Body of pancreas (tissue), 4 donors: ENCODE measurements around the gene SLX4IP. TPM values are rescaled to one million over a fixed set of nuclear protein-coding genes. Genes with fewer than 3 reads are reported as not detected.
A peak's percentile ranks its signal among the peaks of the same experiment; 100 is the strongest.

Experiments used
- ATAC-seq: fragments of 150-250 bp; one replicate; pipeline ENCODE4 v1.9.1; 2016
- DNase-seq, 4 donors: peaks; one replicate each; pipeline ENCODE4 v3.0.0-alpha.2; 2019
- H3K27ac ChIP-seq, 4 donors: fragments of 200-600 bp; sonication (generic); 1 replicate in 3 of 4; 2 replicates in 1 of 4; pipeline versions ENCODE4 v1.5.1 to v1.6.1; 2016 to 2019; ENCODE audit warnings: mild to moderate bottlenecking in 1 of 4, mixed read lengths in 1 of 4, moderate library complexity in 1 of 4
- H3K27me3 ChIP-seq, 2 donors: fragments of 200-600 bp; sonication (generic); one replicate each; pipeline ENCODE4 v1.6.0; 2016; ENCODE audit warnings: mild to moderate bottlenecking in 1 of 2
- H3K36me3 ChIP-seq, 2 donors: fragments of 200-600 bp; sonication (generic); replicated peaks in 1 of 2; 2 replicates each; pipeline ENCODE4 v1.5.1; 2016; ENCODE audit warnings: low read depth in 2 of 2; ENCODE audit not compliant: insufficient read depth in 1 of 2
- H3K4me1 ChIP-seq: fragments of 200-600 bp; sonication (generic); one replicate; pipeline ENCODE4 v1.6.0; 2016
- H3K4me3 ChIP-seq, 2 donors: fragments of 200-600 bp; sonication (generic); 1 replicate in 1 of 2; 2 replicates in 1 of 2; pipeline ENCODE4 v1.5.1; 2016 to 2019
- H3K9me3 ChIP-seq, 3 donors: fragments of 200-600 bp; sonication (generic); 1 replicate in 2 of 3; 2 replicates in 1 of 3; pipeline ENCODE4 v1.5.1; 2016
- POLR2A ChIP-seq, 3 donors: fragments of 450-650 bp; IDR thresholded peaks; one replicate each; pipeline ENCODE4 v1.6.1; 2016; ENCODE audit warnings: antibody characterized with exemption in 3 of 3, mild to moderate bottlenecking in 2 of 3
- WGBS, 2 donors: methylation state at CpG; one replicate each; pipeline ENCODE4 v1.1.5; 2017; 5-methylcytosine and 5-hydroxymethylcytosine counted together
- intact Hi-C: fragments of 100-400 bp; cut with DNase I; formaldehyde crosslinking; loops from one replicate; pipeline ENCODE4 v1.15.1; 2023
- total RNA-seq, 2 donors: library from RNA; depleted of rRNA; stranded (reverse); fragments of >200 nt; gene quantifications; one replicate each; pipeline ENCODE4 v1.1.0, GENCODE V29; 2016
- TF ChIP-seq, protein P1 (sequence below), 7 experiments: fragments of 450-650 bp in 4 of 7; fragments of 200-600 bp in 3 of 7; sonication (generic) in 3 of 7; IDR thresholded peaks; one replicate each; pipeline ENCODE4 v1.5.1; 2016 to 2019; ENCODE audit warnings: antibody characterized with exemption in 7 of 7

The SLX4IP gene
- total RNA-seq, 2 donors from 2014 or later: 4.3 to 4.7 TPM

DNA sequence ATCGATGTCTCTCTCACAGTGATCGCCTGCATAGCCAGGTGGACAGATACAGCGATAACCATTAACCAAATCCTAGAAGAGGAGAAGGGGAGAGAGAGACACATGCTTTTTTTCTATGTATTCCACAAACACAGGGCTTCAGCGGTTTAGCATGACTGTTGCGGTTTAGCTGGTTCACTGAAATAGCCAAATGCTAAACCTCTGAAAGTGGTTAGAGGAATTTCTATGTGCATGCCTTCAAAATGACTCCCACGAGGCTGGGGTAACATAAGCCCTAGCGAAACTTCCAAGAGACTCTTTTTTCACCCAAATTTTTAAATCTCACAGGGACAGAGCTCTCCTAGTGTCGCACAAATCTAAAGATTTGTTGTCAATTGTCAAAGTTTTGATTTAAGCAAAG lies 213.5 kb downstream of the SLX4IP start:
- DNase-seq (no peak), ATAC-seq (no peak)
- H3K36me3 ChIP-seq: peaks cover 15 to 61% of the 10 kb centered on the region in 2 donors
- H3K27ac ChIP-seq: no peak overlapping the region
- intact Hi-C loops: no loop called here
- TF ChIP-seq POLR2A (IDR thresholded peaks at IDR 0.05): no peak
- TF ChIP-seq, protein P1, sequence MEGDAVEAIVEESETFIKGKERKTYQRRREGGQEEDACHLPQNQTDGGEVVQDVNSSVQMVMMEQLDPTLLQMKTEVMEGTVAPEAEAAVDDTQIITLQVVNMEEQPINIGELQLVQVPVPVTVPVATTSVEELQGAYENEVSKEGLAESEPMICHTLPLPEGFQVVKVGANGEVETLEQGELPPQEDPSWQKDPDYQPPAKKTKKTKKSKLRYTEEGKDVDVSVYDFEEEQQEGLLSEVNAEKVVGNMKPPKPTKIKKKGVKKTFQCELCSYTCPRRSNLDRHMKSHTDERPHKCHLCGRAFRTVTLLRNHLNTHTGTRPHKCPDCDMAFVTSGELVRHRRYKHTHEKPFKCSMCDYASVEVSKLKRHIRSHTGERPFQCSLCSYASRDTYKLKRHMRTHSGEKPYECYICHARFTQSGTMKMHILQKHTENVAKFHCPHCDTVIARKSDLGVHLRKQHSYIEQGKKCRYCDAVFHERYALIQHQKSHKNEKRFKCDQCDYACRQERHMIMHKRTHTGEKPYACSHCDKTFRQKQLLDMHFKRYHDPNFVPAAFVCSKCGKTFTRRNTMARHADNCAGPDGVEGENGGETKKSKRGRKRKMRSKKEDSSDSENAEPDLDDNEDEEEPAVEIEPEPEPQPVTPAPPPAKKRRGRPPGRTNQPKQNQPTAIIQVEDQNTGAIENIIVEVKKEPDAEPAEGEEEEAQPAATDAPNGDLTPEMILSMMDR (IDR thresholded peaks at IDR 0.05): no peak
- 85 to 88% methylated on average over 8 of the region's 8 CpGs for WGBS, 2 donors
- H3K27me3 ChIP-seq: no peaks in the 10 kb centered on the region
- no peaks in the 10 kb centered on the region for H3K9me3 ChIP-seq
- H3K4me1 ChIP-seq: peaks cover 19% of the 10 kb centered on the region
- H3K4me3 ChIP-seq: no peak overlapping the region

DNA sequence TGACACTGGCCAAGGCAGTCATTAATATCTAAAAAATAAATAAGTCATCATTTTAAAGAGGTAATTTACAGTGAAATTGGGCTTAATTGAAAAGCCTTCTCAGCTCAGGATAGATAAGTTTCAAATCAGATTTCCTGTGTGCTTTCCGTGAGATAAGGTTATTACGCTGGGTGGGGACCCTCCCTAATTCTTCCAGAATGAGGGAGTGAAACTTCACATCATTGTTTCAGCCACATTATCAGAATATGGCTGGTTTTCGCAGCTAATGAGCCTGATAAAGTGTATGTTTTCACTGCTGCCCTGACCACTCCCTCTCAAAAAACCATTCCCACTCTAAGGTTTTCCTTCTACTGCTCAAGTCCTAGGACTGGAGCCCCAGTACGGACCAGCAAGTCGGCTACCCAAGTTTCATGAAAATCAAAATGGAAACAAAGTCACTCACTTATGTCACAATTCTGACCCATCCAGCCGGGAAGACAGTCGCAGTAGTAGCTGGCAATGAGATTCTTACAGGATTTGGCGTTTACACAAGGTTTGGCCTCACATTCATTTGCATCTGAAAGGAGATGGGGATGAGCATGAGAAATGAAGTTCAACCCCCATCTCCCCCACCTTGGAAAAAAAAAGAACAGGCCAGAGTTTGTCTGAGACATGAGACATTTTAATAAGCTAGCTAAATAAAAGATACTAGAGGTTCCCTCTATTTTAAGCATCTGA lies 214.1 kb downstream of the SLX4IP start:
- H3K4me1 ChIP-seq: peaks cover 25% of the 10 kb centered on the region
- H3K27me3 ChIP-seq: no peaks in the 10 kb centered on the region
- H3K36me3 ChIP-seq: peaks cover 15 to 59% of the 10 kb centered on the region in 2 donors
- no peak overlapping the region for H3K27ac ChIP-seq
- H3K4me3 ChIP-seq: no peak overlapping the region
- 89 to 97% methylated on average over 8 of the region's 8 CpGs for WGBS, 2 donors
- no peak for ATAC-seq
- H3K9me3 ChIP-seq: no peaks in the 10 kb centered on the region
- intact Hi-C loops: no loop called here
- no peak for TF ChIP-seq POLR2A (IDR thresholded peaks at IDR 0.05)
- TF ChIP-seq, protein P1 (IDR thresholded peaks at IDR 0.05): no peak
- peak in 1 of 4 donors; percentile 0 for DNase-seq

DNA sequence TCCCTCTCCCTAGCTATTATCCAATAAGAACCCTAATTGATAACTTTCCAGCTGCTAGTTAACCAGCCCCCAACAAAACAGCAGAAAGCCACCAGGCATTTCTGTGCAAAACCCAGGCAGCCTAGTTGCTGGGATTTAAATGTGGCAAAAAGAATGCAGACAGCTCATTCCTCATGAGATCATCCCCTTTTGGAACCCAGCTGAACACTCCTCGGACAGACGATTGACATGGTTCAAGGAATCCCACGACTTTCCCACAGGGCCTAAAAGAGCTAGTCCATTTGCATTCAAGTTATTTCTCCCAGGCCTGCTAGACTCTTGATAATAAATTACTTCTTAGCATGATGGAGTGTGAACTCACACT lies 214.7 kb downstream of the SLX4IP start:
- no peak overlapping the region for H3K27ac ChIP-seq
- no peak for DNase-seq

DNA sequence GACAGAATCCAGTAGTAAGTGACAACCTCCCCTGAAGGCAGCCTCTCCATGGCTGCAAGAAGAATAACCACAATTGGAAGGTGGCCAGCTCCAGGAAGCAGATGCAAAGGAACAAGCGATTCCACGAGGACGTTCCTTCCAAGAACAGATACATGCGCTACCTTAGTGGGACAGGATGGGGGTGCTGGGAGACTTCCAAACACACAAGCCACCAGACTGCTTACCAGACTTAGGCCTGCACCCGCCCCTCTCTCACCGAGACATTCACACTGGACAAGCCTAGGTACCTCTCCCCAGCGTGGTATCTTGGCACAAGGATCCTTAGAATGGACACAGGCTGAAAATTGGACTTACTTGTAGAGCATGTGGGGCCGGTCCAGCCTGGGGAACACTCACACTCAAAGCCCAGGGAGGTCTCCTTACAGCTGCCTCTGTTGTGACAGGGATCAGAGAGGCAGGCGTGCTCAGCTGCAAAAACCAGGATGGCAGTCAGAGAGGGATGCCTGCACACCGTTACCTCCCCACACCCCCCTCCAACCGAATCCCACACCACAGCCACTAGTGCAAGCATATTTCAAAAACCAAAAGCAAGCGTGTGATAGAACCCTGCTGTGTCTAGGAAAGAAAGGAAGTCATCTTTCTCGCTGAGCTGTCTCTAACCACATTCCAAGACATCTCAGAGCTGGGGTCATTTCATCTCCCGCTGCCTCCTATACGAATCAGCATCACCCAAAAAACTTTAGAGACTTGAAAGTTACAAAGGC lies 216.3 kb downstream of the SLX4IP start:
- Histone ChIP-seq H3K4me3 (no peak overlapping the region), H3K27me3 (no peaks in the 10 kb centered on the region), H3K9me3 (no peaks in the 10 kb centered on the region), H3K4me1 (peaks cover 47% of the 10 kb centered on the region), H3K36me3 (peaks cover 5 to 48% of the 10 kb centered on the region in 2 donors), H3K27ac (peak overlapping the region in 1 of 4 donors; percentile 11)
- intact Hi-C loops: no loop called here
- 57 to 73% methylated on average over 11 to 15 of the region's 15 CpGs for WGBS, 2 donors
- no peak for TF ChIP-seq POLR2A (IDR thresholded peaks at IDR 0.05)
- TF ChIP-seq, protein P1 (IDR thresholded peaks at IDR 0.05): no peak
- no peak for ATAC-seq
- DNase-seq: peak in 1 of 4 donors; percentile 40

More for the DNA sequence above, 214.7 kb downstream of the SLX4IP start:
- H3K36me3 ChIP-seq: peaks cover 12 to 54% of the 10 kb centered on the region in 2 donors
- no peak overlapping the region for H3K4me3 ChIP-seq
- no peak for TF ChIP-seq POLR2A (IDR thresholded peaks at IDR 0.05)
- TF ChIP-seq, protein P1 (IDR thresholded peaks at IDR 0.05): no peak
- H3K27me3 ChIP-seq: no peaks in the 10 kb centered on the region
- ATAC-seq: no peak
- H3K9me3 ChIP-seq: no peaks in the 10 kb centered on the region
- intact Hi-C loops: no loop called here
- peaks cover 30% of the 10 kb centered on the region for H3K4me1 ChIP-seq
- 70 to 90% methylated on average over 3 of the region's 3 CpGs for whole genome bisulfite sequencing, 2 donors
